ENCODE data around the gene HSPA2. TPM values are rescaled to one million over a fixed set of nuclear protein-coding genes. Genes with fewer than 3 reads are reported as not detected.

HSPA2 gene
- total RNA-seq, 1 experiment from 2014 or later = 30.2 TPM

DNA sequence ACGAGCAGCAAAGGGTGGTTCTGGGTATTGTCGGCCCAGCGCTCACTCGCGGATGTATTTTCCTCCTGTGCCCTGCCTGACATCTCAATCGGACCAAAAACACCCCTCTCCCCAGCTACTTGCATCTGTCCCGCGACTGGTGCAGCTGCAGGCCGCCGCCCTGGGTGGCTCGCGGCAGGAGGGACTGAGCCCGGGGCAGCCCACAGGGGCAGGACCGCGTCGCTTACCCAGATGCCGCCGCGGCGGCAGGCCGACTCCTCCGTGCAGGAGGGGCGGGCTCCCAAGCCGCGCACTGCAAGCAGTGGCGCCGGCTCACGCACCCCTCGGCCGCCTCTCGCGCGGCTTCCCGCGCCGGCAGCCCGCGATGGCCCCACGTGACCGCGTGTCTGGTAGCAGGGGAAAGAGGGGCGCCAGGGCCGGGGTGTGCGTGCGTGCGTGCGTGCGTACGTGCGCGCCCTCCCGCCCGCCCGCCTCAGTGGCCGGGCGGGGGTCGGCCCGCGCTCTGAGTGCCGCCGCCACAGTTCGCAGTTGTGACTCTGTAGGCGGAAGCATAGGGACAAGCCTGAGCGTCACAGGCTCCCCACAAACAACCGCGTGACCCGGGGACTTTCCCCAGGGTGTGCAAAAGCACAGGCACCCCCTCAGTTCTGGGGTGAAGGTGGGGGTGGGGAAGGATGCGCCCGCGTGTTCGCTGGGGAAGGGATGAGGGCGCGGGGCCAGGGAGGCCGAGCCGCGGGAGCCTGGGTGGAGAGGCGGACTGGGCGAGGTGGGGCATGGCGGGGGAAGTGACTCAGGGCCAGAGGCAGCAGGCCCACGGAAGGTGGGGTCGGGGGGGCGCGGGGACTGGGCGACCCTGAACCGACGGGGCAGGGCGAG, 36.9 kb upstream of the HSPA2 start, which contains the start of gene ZBTB25 (continued):
- TF ChIP-seq, protein P1, sequence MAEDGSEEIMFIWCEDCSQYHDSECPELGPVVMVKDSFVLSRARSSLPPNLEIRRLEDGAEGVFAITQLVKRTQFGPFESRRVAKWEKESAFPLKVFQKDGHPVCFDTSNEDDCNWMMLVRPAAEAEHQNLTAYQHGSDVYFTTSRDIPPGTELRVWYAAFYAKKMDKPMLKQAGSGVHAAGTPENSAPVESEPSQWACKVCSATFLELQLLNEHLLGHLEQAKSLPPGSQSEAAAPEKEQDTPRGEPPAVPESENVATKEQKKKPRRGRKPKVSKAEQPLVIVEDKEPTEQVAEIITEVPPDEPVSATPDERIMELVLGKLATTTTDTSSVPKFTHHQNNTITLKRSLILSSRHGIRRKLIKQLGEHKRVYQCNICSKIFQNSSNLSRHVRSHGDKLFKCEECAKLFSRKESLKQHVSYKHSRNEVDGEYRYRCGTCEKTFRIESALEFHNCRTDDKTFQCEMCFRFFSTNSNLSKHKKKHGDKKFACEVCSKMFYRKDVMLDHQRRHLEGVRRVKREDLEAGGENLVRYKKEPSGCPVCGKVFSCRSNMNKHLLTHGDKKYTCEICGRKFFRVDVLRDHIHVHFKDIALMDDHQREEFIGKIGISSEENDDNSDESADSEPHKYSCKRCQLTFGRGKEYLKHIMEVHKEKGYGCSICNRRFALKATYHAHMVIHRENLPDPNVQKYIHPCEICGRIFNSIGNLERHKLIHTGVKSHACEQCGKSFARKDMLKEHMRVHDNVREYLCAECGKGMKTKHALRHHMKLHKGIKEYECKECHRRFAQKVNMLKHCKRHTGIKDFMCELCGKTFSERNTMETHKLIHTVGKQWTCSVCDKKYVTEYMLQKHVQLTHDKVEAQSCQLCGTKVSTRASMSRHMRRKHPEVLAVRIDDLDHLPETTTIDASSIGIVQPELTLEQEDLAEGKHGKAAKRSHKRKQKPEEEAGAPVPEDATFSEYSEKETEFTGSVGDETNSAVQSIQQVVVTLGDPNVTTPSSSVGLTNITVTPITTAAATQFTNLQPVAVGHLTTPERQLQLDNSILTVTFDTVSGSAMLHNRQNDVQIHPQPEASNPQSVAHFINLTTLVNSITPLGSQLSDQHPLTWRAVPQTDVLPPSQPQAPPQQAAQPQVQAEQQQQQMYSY (CRISPR knock-in tag; IDR thresholded peaks at IDR 0.05) = no peak
- TF ChIP-seq ZNF423 (CRISPR knock-in tag; IDR thresholded peaks at IDR 0.05) (peak; percentile 57; the same call in 1 of the 2 replicates), ZNF232 (CRISPR knock-in tag; IDR thresholded peaks at IDR 0.05) (no peak), SP1 (CRISPR knock-in tag; conservative IDR thresholded peaks at IDR 0.05) (no peak; the same call in 1 of the 2 replicates), FOXK1 (CRISPR knock-in tag; IDR thresholded peaks at IDR 0.05) (no peak), IRF2 (CRISPR knock-in tag; IDR thresholded peaks at IDR 0.05; ENCODE audit: borderline replicate concordance, low read depth) (no peak), TCF7 (CRISPR knock-in tag; IDR thresholded peaks at IDR 0.05; ENCODE audit: low read depth) (no peak), FOXJ3 (CRISPR knock-in tag; IDR thresholded peaks at IDR 0.05; ENCODE audit: borderline replicate concordance) (no peak), GTF2I (CRISPR knock-in tag; conservative IDR thresholded peaks at IDR 0.05) (no peak), ZNF317 (CRISPR knock-in tag; IDR thresholded peaks at IDR 0.05; ENCODE audit: borderline replicate concordance, low read depth) (no peak)
- TF ChIP-seq, protein P2, sequence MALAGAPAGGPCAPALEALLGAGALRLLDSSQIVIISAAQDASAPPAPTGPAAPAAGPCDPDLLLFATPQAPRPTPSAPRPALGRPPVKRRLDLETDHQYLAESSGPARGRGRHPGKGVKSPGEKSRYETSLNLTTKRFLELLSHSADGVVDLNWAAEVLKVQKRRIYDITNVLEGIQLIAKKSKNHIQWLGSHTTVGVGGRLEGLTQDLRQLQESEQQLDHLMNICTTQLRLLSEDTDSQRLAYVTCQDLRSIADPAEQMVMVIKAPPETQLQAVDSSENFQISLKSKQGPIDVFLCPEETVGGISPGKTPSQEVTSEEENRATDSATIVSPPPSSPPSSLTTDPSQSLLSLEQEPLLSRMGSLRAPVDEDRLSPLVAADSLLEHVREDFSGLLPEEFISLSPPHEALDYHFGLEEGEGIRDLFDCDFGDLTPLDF (CRISPR knock-in tag; IDR thresholded peaks at IDR 0.05) = no peak
- TF ChIP-seq, protein P3, sequence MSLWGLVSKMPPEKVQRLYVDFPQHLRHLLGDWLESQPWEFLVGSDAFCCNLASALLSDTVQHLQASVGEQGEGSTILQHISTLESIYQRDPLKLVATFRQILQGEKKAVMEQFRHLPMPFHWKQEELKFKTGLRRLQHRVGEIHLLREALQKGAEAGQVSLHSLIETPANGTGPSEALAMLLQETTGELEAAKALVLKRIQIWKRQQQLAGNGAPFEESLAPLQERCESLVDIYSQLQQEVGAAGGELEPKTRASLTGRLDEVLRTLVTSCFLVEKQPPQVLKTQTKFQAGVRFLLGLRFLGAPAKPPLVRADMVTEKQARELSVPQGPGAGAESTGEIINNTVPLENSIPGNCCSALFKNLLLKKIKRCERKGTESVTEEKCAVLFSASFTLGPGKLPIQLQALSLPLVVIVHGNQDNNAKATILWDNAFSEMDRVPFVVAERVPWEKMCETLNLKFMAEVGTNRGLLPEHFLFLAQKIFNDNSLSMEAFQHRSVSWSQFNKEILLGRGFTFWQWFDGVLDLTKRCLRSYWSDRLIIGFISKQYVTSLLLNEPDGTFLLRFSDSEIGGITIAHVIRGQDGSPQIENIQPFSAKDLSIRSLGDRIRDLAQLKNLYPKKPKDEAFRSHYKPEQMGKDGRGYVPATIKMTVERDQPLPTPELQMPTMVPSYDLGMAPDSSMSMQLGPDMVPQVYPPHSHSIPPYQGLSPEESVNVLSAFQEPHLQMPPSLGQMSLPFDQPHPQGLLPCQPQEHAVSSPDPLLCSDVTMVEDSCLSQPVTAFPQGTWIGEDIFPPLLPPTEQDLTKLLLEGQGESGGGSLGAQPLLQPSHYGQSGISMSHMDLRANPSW (CRISPR knock-in tag; conservative IDR thresholded peaks at IDR 0.05; ENCODE audit: low read depth) = no peak
- TF ChIP-seq, protein P4, sequence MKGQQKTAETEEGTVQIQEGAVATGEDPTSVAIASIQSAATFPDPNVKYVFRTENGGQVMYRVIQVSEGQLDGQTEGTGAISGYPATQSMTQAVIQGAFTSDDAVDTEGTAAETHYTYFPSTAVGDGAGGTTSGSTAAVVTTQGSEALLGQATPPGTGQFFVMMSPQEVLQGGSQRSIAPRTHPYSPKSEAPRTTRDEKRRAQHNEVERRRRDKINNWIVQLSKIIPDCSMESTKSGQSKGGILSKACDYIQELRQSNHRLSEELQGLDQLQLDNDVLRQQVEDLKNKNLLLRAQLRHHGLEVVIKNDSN (CRISPR knock-in tag; IDR thresholded peaks at IDR 0.05) = peak; percentile 92
- TF ChIP-seq, protein P5, sequence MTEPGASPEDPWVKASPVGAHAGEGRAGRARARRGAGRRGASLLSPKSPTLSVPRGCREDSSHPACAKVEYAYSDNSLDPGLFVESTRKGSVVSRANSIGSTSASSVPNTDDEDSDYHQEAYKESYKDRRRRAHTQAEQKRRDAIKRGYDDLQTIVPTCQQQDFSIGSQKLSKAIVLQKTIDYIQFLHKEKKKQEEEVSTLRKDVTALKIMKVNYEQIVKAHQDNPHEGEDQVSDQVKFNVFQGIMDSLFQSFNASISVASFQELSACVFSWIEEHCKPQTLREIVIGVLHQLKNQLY (CRISPR knock-in tag; IDR thresholded peaks at IDR 0.05) = no peak
- TF ChIP-seq, protein P6, sequence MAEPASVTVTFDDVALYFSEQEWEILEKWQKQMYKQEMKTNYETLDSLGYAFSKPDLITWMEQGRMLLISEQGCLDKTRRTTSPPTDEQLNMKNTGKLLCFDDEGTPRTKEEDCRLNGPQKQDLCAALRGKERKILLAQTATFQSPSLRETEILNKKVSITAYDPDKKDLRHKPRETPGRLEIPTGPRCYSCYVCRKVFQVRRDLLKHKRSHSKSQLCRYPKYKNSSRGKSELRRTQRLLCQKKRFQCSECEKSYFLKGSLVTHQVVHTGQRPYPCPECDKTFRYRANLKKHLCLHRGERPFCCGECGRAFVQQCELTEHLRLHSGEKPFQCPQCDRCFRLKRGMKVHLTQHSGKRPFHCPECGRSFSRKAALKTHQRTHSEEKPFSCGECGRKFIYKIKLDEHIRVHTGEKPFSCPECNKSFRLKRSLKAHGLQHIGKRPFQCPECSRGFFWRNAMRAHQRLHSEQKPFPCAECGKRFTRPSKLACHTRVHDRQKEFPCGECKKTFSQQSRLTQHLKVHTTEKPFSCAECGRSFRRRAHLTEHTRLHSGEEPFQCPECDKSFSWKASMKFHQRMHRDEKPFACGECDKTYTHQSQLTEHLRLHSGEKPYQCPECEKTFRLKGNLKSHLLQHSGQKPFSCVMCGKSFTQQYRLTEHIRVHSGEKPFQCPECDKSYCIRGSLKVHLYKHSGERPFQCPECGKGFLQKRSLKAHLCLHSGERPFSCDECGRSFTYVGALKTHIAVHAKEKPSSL (CRISPR knock-in tag; conservative IDR thresholded peaks at IDR 0.05) = no peak
- TF ChIP-seq, protein P7, sequence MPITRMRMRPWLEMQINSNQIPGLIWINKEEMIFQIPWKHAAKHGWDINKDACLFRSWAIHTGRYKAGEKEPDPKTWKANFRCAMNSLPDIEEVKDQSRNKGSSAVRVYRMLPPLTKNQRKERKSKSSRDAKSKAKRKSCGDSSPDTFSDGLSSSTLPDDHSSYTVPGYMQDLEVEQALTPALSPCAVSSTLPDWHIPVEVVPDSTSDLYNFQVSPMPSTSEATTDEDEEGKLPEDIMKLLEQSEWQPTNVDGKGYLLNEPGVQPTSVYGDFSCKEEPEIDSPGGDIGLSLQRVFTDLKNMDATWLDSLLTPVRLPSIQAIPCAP (CRISPR knock-in tag; IDR thresholded peaks at IDR 0.05) = no peak
- TF ChIP-seq, protein P8, sequence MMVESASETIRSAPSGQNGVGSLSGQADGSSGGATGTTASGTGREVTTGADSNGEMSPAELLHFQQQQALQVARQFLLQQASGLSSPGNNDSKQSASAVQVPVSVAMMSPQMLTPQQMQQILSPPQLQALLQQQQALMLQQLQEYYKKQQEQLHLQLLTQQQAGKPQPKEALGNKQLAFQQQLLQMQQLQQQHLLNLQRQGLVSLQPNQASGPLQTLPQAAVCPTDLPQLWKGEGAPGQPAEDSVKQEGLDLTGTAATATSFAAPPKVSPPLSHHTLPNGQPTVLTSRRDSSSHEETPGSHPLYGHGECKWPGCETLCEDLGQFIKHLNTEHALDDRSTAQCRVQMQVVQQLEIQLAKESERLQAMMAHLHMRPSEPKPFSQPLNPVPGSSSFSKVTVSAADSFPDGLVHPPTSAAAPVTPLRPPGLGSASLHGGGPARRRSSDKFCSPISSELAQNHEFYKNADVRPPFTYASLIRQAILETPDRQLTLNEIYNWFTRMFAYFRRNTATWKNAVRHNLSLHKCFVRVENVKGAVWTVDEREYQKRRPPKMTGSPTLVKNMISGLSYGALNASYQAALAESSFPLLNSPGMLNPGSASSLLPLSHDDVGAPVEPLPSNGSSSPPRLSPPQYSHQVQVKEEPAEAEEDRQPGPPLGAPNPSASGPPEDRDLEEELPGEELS (CRISPR knock-in tag; IDR thresholded peaks at IDR 0.05) = 0 out of 2 replicates have a peak, but pooled peaks have one; percentile 26
- TF ChIP-seq, protein P9, sequence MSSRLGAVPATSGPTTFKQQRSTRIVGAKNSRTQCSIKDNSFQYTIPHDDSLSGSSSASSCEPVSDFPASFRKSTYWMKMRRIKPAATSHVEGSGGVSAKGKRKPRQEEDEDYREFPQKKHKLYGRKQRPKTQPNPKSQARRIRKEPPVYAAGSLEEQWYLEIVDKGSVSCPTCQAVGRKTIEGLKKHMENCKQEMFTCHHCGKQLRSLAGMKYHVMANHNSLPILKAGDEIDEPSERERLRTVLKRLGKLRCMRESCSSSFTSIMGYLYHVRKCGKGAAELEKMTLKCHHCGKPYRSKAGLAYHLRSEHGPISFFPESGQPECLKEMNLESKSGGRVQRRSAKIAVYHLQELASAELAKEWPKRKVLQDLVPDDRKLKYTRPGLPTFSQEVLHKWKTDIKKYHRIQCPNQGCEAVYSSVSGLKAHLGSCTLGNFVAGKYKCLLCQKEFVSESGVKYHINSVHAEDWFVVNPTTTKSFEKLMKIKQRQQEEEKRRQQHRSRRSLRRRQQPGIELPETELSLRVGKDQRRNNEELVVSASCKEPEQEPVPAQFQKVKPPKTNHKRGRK (CRISPR knock-in tag; IDR thresholded peaks at IDR 0.05; ENCODE audit: borderline replicate concordance) = no peak
- TF ChIP-seq, protein P10, sequence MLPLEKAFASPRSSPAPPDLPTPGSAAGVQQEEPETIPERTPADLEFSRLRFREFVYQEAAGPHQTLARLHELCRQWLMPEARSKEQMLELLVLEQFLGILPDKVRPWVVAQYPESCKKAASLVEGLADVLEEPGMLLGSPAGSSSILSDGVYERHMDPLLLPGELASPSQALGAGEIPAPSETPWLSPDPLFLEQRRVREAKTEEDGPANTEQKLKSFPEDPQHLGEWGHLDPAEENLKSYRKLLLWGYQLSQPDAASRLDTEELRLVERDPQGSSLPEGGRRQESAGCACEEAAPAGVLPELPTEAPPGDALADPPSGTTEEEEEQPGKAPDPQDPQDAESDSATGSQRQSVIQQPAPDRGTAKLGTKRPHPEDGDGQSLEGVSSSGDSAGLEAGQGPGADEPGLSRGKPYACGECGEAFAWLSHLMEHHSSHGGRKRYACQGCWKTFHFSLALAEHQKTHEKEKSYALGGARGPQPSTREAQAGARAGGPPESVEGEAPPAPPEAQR (CRISPR knock-in tag; IDR thresholded peaks at IDR 0.05) = no peak
